Mucosa of rectum (tissue), 2 donors: ENCODE measurements around the gene C3orf70.

Experiments
- H3K27ac ChIP-seq, 2 donors: one replicate each; pipeline ENCODE4 v1.7.0; 2013; ENCODE audit warnings: inconsistent platforms in 2 of 2, low read depth in 2 of 2, low read length in 2 of 2
- H3K27me3 ChIP-seq, 2 donors: one replicate each; pipeline ENCODE4 v1.7.0; 2013; ENCODE audit warnings: low read length in 2 of 2; ENCODE audit not compliant: control insufficient read depth in 2 of 2, insufficient read depth in 2 of 2
- H3K36me3 ChIP-seq, 2 donors: one replicate each; pipeline ENCODE4 v1.7.0; 2013; ENCODE audit warnings: low read length in 2 of 2; ENCODE audit not compliant: control insufficient read depth in 2 of 2, insufficient read depth in 2 of 2
- H3K4me1 ChIP-seq, 2 donors: one replicate each; pipeline ENCODE4 v1.7.0; 2013; ENCODE audit warnings: low read length in 2 of 2, mild to moderate bottlenecking in 1 of 2; ENCODE audit not compliant: control insufficient read depth in 2 of 2, insufficient read depth in 2 of 2
- H3K4me3 ChIP-seq, 2 donors: one replicate each; pipeline ENCODE4 v1.7.0; 2013; ENCODE audit warnings: low read length in 2 of 2
- H3K9ac ChIP-seq, 2 donors: one replicate each; pipeline ENCODE4 v1.7.0; 2013; ENCODE audit warnings: low read length in 2 of 2, low read depth in 1 of 2, mild to moderate bottlenecking in 1 of 2
- H3K9me3 ChIP-seq, 2 donors: one replicate each; pipeline ENCODE4 v1.7.0; 2013; ENCODE audit warnings: low read length in 2 of 2; ENCODE audit not compliant: control insufficient read depth in 2 of 2
- donor health status: healthy.
- donor health status: Normal muscosa, but diverticular disease.

The C3orf70 gene

DNA sequence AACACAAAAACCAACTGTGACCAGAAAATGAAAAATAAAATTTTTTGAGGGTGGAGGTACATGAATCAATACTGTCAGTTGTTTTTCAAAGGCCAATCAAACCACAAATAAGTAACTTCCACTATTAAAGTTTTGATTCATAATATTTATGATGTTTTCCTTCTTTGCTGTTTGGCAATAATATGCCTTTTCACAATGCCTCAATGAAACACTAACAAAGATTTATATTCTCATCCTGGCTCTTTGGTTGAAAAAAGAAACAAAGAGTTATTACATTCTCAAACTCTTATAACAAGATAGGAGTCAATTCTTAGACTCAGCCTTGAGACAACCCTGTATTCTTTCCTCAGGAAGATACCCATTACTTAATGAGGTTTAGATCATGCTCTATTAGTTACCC, 63.1 kb downstream of the C3orf70 start:
- H3K36me3 ChIP-seq: no peaks in the 10 kb centered on the region
- H3K27me3 ChIP-seq: no peaks in the 10 kb centered on the region
- H3K27ac ChIP-seq: no peak overlapping the region
- no peak overlapping the region for H3K9ac ChIP-seq
- no peaks in the 10 kb centered on the region for H3K9me3 ChIP-seq
- H3K4me3 ChIP-seq: no peak overlapping the region
- H3K4me1 ChIP-seq: no peaks in the 10 kb centered on the region

GRCh38 chr3:185089343-185089742, 63.5 kb downstream of the C3orf70 start:
- Histone ChIP-seq H3K27me3 (no peaks in the 10 kb centered on the region), H3K9me3 (no peaks in the 10 kb centered on the region), H3K36me3 (no peaks in the 10 kb centered on the region), H3K4me3 (no peak overlapping the region), H3K27ac (no peak overlapping the region), H3K4me1 (no peaks in the 10 kb centered on the region), H3K9ac (no peak overlapping the region)

DNA sequence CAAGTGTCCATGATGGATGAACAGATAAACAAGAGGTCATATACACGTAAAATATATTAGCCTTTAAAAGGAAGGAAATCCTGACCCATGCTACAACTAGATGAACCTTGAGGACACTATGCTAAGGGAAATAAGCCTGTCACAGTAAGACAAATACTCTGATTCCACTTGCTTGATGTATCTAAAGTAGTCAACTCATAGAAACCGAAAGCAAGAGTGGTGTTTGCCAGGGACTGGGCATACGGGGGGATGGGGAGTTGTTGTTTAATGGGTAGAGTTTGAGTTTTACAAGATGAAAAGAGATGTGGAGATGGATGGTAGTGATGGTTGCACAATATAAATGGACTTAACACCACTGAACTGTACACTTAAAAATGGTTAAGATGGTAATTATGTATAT, 65.4 kb downstream of the C3orf70 start:
- no peak overlapping the region for H3K9ac ChIP-seq
- H3K36me3 ChIP-seq: peaks cover 0 to 5% of the 10 kb centered on the region in 2 donors
- no peaks in the 10 kb centered on the region for H3K4me1 ChIP-seq
- no peaks in the 10 kb centered on the region for H3K9me3 ChIP-seq
- H3K27ac ChIP-seq: no peak overlapping the region
- H3K27me3 ChIP-seq: no peaks in the 10 kb centered on the region
- H3K4me3 ChIP-seq: no peak overlapping the region

DNA sequence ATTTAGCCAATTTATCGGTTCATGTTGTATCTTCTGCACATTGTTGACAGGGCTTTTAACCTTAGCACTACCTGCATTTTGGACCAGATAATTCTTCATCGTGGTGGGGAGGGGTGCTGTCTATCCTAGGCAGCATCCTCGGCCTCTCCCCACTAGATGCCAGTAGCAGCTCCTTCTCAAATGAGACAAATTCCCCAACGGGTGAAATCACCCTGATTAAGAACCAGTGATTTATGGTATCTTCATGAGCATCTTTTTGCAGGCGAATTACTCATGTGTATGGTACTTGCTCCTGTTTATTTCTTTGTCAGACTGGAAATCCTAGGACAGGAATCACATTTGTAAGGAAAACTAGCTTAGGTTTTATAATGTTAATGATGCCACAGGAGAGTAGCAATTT, 68.0 kb downstream of the C3orf70 start:
- peaks cover 0 to 10% of the 10 kb centered on the region in 2 donors for H3K36me3 ChIP-seq
- H3K4me1 ChIP-seq: no peaks in the 10 kb centered on the region
- H3K4me3 ChIP-seq: no peak overlapping the region
- no peak overlapping the region for H3K9ac ChIP-seq
- no peaks in the 10 kb centered on the region for H3K27me3 ChIP-seq
- no peaks in the 10 kb centered on the region for H3K9me3 ChIP-seq
- H3K27ac ChIP-seq: no peak overlapping the region

- H3K9ac ChIP-seq: no peak overlapping the region
- peaks cover 0 to 10% of the 10 kb centered on the region in 2 donors for H3K36me3 ChIP-seq
- no peaks in the 10 kb centered on the region for H3K27me3 ChIP-seq
- no peaks in the 10 kb centered on the region for H3K9me3 ChIP-seq
- H3K4me1 ChIP-seq: peaks cover 0 to 2% of the 10 kb centered on the region in 2 donors
- H3K27ac ChIP-seq: no peak overlapping the region
- no peak overlapping the region for H3K4me3 ChIP-seq
Measured at GRCh38 chr3:185084402-185084801, 68.5 kb downstream of the C3orf70 start.

DNA sequence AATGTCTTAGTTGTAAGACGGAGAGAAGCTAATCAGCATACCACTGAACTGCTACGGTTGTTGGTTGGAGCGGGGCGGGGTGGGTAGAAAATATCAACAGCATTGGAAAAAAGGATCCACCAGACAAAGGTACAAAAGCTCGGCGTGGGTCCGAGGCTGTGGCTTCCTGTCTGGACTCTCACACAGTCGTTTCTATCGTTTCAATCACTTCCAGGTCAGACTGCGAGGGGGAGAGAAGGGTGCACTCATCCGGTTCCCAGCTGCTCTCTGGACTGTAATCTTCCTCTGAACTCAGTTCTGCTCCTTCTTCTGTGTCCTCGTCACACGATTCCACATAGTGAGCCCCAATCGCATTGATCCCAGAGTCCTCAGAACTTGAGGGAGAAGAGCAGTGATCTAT, 70.0 kb downstream of the C3orf70 start:
- Histone ChIP-seq H3K4me3 (no peak overlapping the region), H3K9ac (no peak overlapping the region), H3K27me3 (no peaks in the 10 kb centered on the region), H3K9me3 (no peaks in the 10 kb centered on the region), H3K36me3 (peaks cover 0 to 10% of the 10 kb centered on the region in 2 donors), H3K4me1 (peaks cover 0 to 5% of the 10 kb centered on the region in 2 donors), H3K27ac (no peak overlapping the region)

DNA sequence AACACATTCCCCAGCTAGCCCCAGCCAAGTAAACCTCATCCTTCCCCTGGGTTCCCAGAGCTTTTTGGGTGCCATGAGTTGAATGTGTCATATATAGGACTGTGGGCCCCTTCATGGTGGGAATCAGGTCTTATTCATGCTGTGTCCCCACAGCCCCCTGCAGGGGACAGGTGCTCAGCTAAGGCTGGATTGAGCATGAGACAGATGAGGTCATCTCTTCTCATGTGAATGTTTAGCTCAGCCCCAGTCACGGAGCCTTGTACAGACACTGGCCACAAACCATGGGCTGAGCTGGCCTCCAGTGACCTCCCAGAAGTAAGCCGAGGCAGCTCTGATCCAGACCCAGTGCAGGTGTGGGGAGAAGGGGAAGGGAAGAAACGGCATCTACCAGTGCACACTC, 70.7 kb downstream of the C3orf70 start:
- Histone ChIP-seq H3K4me3 (no peak overlapping the region), H3K27ac (no peak overlapping the region), H3K4me1 (peaks cover 0 to 5% of the 10 kb centered on the region in 2 donors), H3K36me3 (peaks cover 0 to 10% of the 10 kb centered on the region in 2 donors), H3K9me3 (no peaks in the 10 kb centered on the region), H3K27me3 (no peaks in the 10 kb centered on the region), H3K9ac (no peak overlapping the region)

DNA sequence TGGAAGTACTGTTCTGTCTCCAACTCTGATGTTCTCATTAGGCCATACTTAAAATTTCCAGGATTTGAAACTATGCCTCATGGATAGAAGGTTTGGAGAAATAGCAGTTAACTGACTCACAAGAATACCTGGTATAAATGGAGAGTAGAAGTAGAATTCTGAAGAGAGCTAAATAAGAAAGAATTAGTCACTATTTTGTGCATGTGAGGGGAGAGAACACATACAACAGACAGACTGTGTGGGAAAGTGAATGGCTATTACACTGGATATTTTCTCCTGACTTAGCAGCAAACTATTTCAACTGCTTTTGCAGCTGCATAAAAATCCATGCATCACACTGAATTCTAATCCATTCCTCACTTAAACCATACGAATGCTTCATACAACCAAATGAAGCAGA, 71.3 kb downstream of the C3orf70 start:
- Histone ChIP-seq H3K4me1 (peaks cover 0 to 5% of the 10 kb centered on the region in 2 donors), H3K27ac (no peak overlapping the region), H3K9ac (no peak overlapping the region), H3K4me3 (no peak overlapping the region), H3K36me3 (peaks cover 0 to 10% of the 10 kb centered on the region in 2 donors), H3K9me3 (no peaks in the 10 kb centered on the region), H3K27me3 (no peaks in the 10 kb centered on the region)

GRCh38 chr3:185079625-185080024, 73.2 kb downstream of the C3orf70 start:
- H3K9me3 ChIP-seq: no peaks in the 10 kb centered on the region
- peaks cover 0 to 5% of the 10 kb centered on the region in 2 donors for H3K4me1 ChIP-seq
- no peak overlapping the region for H3K9ac ChIP-seq
- H3K27ac ChIP-seq: no peak overlapping the region
- H3K27me3 ChIP-seq: no peaks in the 10 kb centered on the region
- no peak overlapping the region for H3K4me3 ChIP-seq
- H3K36me3 ChIP-seq: peaks cover 0 to 10% of the 10 kb centered on the region in 2 donors

- Histone ChIP-seq H3K27ac (no peak overlapping the region), H3K9me3 (no peaks in the 10 kb centered on the region), H3K27me3 (no peaks in the 10 kb centered on the region), H3K4me3 (no peak overlapping the region), H3K9ac (no peak overlapping the region), H3K36me3 (no peaks in the 10 kb centered on the region), H3K4me1 (peaks cover 0 to 5% of the 10 kb centered on the region in 2 donors)
Measured at GRCh38 chr3:185076219-185076618, 76.6 kb downstream of the C3orf70 start.

GRCh38 chr3:185075547-185075946, 77.3 kb downstream of the C3orf70 start:
- H3K4me3 ChIP-seq: no peak overlapping the region
- peaks cover 3 to 7% of the 10 kb centered on the region in 2 donors for H3K4me1 ChIP-seq
- H3K27ac ChIP-seq: no peak overlapping the region
- H3K9ac ChIP-seq: no peak overlapping the region
- H3K9me3 ChIP-seq: no peaks in the 10 kb centered on the region
- no peaks in the 10 kb centered on the region for H3K27me3 ChIP-seq
- no peaks in the 10 kb centered on the region for H3K36me3 ChIP-seq
